Ovary (tissue), 3 donors: ENCODE measurements around the gene NR4A3.

Source experiments
- POLR2A ChIP-seq: fragments of 450-650 bp; IDR thresholded peaks from one replicate; pipeline ENCODE4 v1.6.1; 2017; ENCODE audit warnings: antibody characterized with exemption, mild to moderate bottlenecking, moderate library complexity
- TF ChIP-seq, protein P1 (sequence below), 3 donors: fragments of 450-650 bp in 2 of 3; fragments of 200-600 bp in 1 of 3; IDR thresholded peaks; one replicate each; pipeline versions ENCODE4 v1.5.1 to v1.8.0; 2016 to 2022; ENCODE audit warnings: antibody characterized with exemption in 3 of 3, mild to moderate bottlenecking in 1 of 3
- donor health status: DM: no; HTN: no; CAD: no.

DNA sequence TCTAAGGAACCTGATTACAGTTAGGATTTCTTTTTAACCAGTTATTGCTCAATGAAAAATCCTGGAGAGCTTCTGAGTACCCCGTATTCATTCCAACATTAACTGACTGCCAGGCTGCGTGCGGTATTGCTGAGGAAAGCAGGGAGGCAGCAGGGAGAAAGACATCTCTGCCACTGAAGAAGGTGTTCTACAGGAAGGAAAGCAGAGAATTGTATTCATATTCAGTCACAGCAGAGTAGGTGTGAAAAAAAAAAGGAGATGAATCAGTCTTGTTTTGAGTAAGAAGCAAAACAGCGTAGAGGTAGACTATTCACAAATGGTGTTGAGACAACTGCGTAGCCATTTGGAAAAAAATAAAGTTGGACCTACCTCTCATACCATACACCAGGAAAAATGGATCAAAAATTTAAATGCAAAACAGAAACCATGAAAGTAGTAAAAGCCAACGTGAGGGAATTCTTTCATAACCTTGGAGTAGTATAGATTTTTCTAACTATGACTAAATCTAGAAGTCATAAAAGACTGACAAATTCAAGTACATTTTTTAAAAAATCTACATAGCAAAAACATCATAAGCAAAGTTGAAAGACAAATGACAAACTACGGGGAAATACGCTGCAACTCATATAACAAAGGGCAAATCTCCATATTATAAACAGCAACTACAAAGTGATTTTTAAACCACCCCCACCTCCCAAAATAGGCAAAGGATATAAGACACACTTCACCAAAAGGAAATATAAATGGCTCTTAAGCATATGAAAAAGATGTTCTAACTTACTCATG is 9.9 kb upstream of the NR4A3 start:
- TF ChIP-seq POLR2A, result no peak
- TF ChIP-seq, protein P1, sequence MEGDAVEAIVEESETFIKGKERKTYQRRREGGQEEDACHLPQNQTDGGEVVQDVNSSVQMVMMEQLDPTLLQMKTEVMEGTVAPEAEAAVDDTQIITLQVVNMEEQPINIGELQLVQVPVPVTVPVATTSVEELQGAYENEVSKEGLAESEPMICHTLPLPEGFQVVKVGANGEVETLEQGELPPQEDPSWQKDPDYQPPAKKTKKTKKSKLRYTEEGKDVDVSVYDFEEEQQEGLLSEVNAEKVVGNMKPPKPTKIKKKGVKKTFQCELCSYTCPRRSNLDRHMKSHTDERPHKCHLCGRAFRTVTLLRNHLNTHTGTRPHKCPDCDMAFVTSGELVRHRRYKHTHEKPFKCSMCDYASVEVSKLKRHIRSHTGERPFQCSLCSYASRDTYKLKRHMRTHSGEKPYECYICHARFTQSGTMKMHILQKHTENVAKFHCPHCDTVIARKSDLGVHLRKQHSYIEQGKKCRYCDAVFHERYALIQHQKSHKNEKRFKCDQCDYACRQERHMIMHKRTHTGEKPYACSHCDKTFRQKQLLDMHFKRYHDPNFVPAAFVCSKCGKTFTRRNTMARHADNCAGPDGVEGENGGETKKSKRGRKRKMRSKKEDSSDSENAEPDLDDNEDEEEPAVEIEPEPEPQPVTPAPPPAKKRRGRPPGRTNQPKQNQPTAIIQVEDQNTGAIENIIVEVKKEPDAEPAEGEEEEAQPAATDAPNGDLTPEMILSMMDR (IDR thresholded peaks at IDR 0.05), result no peak
